IMR-90 (cell line): ENCODE measurements around the gene NINJ2.

Experiments used
- CEBPB ChIP-seq: IDR thresholded peaks from 2 replicates; pipeline ENCODE4 v1.6.1; 2012; ENCODE audit warnings: low read depth, low read length, improper control_type of control experiment
- FOS ChIP-seq: fragments of 150-350 bp; IDR thresholded peaks from 2 replicates; pipeline ENCODE4 v1.6.1; 2016; ENCODE audit warnings: low read depth, low read length
- MAFK ChIP-seq: IDR thresholded peaks from 2 replicates; pipeline ENCODE4 v1.6.1; 2012; ENCODE audit warnings: low read depth, low read length, improper control_type of control experiment
- MAZ ChIP-seq: IDR thresholded peaks from 2 replicates; pipeline ENCODE4 v1.6.1; 2012; ENCODE audit warnings: low read depth, mild to moderate bottlenecking, low read length, improper control_type of control experiment, moderate library complexity, borderline replicate concordance
- MXI1 ChIP-seq: IDR thresholded peaks from 2 replicates; pipeline ENCODE4 v1.6.1; 2012; ENCODE audit warnings: low read depth, mild to moderate bottlenecking, low read length, moderate library complexity, borderline replicate concordance
- POLR2A ChIP-seq: IDR thresholded peaks from 2 replicates; pipeline ENCODE4 v1.6.1; 2012; ENCODE audit warnings: mild to moderate bottlenecking, low read depth, low read length
- RAD21 ChIP-seq: IDR thresholded peaks from 2 replicates; pipeline ENCODE4 v1.6.1; 2012; ENCODE audit warnings: low read length, improper control_type of control experiment
- RCOR1 ChIP-seq: IDR thresholded peaks from 2 replicates; pipeline ENCODE4 v1.6.1; 2012; ENCODE audit warnings: mild to moderate bottlenecking, low read length, improper control_type of control experiment; ENCODE audit not compliant: insufficient replicate concordance
- RFX5 ChIP-seq: IDR thresholded peaks from 2 replicates; pipeline ENCODE4 v1.8.0; 2012; ENCODE audit warnings: low read depth, mild to moderate bottlenecking, low read length, moderate library complexity
- TF ChIP-seq, protein P1 (sequence below): conservative IDR thresholded peaks from 2 replicates; pipeline ENCODE4 v1.5.1; 2012; ENCODE audit warnings: mild to moderate bottlenecking, low read depth, low read length, improper control_type of control experiment
- TF ChIP-seq, protein P2 (sequence below): fragments of 150-350 bp; IDR thresholded peaks from 2 replicates; pipeline ENCODE4 v1.6.1; 2017; ENCODE audit warnings: mild to moderate bottlenecking, antibody characterized with exemption, low read length, low read depth

DNA sequence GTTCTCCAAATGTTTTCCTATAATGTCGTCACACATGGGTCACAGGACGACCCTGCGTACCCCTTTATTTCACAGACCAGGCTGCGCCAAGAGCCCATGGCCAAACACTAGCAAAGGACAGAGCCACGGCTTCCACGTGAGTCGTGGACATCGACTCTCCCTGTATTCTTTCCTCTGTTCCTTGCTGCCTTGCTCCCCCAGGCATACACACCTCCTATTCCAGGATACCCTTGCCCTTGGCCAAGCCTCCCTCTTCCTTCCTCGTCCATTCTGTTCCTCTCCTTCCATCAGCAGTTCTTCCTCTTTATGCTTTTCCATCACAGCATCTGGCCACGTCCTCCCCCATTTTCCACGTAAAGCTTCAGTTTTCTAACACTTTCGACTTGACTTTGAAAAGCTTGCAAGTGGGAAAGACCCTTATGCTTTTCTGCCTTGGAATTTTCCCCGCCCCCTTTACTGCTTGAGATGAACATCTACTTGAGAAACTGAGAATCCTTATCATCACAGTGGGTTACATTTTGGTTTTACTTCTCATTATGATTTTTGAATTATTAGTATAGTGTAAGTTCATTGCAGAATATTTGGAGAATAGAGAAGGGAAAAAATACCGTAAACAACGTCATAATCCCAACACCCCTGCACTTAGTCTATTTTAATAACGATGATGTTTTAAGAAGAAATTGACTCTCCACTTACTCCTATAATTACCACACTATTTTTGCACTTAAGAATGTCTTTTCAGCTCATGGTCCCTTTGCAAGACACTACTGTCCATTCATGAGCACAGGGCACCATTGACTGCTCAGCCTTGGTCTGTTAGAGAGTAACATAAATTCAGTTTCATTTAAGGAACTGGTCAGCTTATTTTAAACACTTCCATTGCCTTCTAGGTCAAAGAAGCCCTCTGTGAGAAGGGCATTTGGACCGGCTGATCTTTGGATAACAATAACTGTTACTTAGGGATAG lies 15.8 kb upstream of the NINJ2 start:
- TF ChIP-seq, protein P1, sequence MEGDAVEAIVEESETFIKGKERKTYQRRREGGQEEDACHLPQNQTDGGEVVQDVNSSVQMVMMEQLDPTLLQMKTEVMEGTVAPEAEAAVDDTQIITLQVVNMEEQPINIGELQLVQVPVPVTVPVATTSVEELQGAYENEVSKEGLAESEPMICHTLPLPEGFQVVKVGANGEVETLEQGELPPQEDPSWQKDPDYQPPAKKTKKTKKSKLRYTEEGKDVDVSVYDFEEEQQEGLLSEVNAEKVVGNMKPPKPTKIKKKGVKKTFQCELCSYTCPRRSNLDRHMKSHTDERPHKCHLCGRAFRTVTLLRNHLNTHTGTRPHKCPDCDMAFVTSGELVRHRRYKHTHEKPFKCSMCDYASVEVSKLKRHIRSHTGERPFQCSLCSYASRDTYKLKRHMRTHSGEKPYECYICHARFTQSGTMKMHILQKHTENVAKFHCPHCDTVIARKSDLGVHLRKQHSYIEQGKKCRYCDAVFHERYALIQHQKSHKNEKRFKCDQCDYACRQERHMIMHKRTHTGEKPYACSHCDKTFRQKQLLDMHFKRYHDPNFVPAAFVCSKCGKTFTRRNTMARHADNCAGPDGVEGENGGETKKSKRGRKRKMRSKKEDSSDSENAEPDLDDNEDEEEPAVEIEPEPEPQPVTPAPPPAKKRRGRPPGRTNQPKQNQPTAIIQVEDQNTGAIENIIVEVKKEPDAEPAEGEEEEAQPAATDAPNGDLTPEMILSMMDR: no peak
- TF ChIP-seq RCOR1: no peak
- no peak for TF ChIP-seq POLR2A
- no peak for TF ChIP-seq FOS
- no peak for TF ChIP-seq MXI1
- TF ChIP-seq CEBPB: no peak
- TF ChIP-seq, protein P2, sequence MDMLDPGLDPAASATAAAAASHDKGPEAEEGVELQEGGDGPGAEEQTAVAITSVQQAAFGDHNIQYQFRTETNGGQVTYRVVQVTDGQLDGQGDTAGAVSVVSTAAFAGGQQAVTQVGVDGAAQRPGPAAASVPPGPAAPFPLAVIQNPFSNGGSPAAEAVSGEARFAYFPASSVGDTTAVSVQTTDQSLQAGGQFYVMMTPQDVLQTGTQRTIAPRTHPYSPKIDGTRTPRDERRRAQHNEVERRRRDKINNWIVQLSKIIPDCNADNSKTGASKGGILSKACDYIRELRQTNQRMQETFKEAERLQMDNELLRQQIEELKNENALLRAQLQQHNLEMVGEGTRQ: no peak
- no peak for TF ChIP-seq RFX5
- no peak for TF ChIP-seq MAZ
- no peak for TF ChIP-seq MAFK
- TF ChIP-seq RAD21: no peak
